Fibroblast of lung (primary cell): Measurements from ENCODE around the gene AS3MT. TPM values are rescaled to one million over a fixed set of nuclear protein-coding genes. Genes with fewer than 3 reads are reported as not detected.
"Not testable (repeated sequence)": the region's sequence is repeated elsewhere in the genome, so short reads cannot be mapped to it uniquely, and the experiment has no call there.

Experiments
- DNase-seq, 2 donors: peaks; one replicate each; pipeline versions ENCODE4 v3.0.0 to v3.0.0-alpha.2; 2010; ENCODE audit warnings: low read depth in 2 of 2
- H2AFZ ChIP-seq: 2 replicates; pipeline ENCODE4 v1.5.1; 2012; ENCODE audit warnings: low read length, control low read depth, inconsistent platforms
- H3K27ac ChIP-seq: 2 replicates; pipeline ENCODE4 v1.5.1; 2011; ENCODE audit warnings: low read length, control low read depth; ENCODE audit not compliant: insufficient read depth
- H3K27me3 ChIP-seq: 2 replicates; pipeline ENCODE4 v1.5.1; 2011; ENCODE audit warnings: mild to moderate bottlenecking, low read length; ENCODE audit not compliant: control insufficient read depth, insufficient read depth
- H3K36me3 ChIP-seq: 2 replicates; pipeline ENCODE4 v1.5.1; 2011; ENCODE audit warnings: low read length; ENCODE audit not compliant: control insufficient read depth, insufficient read depth
- H3K4me1 ChIP-seq: 2 replicates; pipeline ENCODE4 v1.5.1; 2011; ENCODE audit warnings: low read length; ENCODE audit not compliant: control insufficient read depth, insufficient read depth; ENCODE audit errors: extremely low read depth
- H3K4me2 ChIP-seq: 2 replicates; pipeline ENCODE4 v1.5.1; 2011; ENCODE audit warnings: low read length, control low read depth; ENCODE audit not compliant: insufficient read depth; ENCODE audit errors: extremely low read depth
- H3K4me3 ChIP-seq, 4 experiments: fragments of 200-600 bp in 1 of 4; sonication (generic) in 1 of 4; replicated peaks in 1 of 4; 2 replicates each; pipeline ENCODE4 v1.5.1; 2011 to 2016; ENCODE audit warnings: low read length in 4 of 4, low read depth in 3 of 4, mild to moderate bottlenecking in 3 of 4, control low read depth in 2 of 4, inconsistent platforms in 1 of 4, mixed read lengths in 1 of 4; ENCODE audit not compliant: insufficient read depth in 1 of 4; ENCODE audit errors: control extremely low read depth in 1 of 4
- H3K79me2 ChIP-seq: 2 replicates; pipeline ENCODE4 v1.5.1; 2012; ENCODE audit warnings: mild to moderate bottlenecking, low read length, inconsistent platforms; ENCODE audit not compliant: control insufficient read depth, insufficient read depth
- H3K9ac ChIP-seq: 2 replicates; pipeline ENCODE4 v1.5.1; 2011; ENCODE audit warnings: mild to moderate bottlenecking, low read length, control low read depth; ENCODE audit not compliant: insufficient read depth
- H3K9me3 ChIP-seq: 2 replicates; pipeline ENCODE4 v1.5.1; 2012; ENCODE audit warnings: low read depth, low read length; ENCODE audit not compliant: control insufficient read depth, insufficient read depth
- H4K20me1 ChIP-seq: 2 replicates; pipeline ENCODE4 v1.5.1; 2011; ENCODE audit warnings: low read length; ENCODE audit not compliant: control insufficient read depth, insufficient read depth; ENCODE audit errors: extremely low read depth
- CTCF ChIP-seq, 2 donors: IDR thresholded peaks in 1 of 2; conservative IDR thresholded peaks in 1 of 2; 1 replicate in 1 of 2; 2 replicates in 1 of 2; pipeline ENCODE4 v1.5.1; 2011 to 2012; ENCODE audit warnings: low read length in 2 of 2, control low read depth in 1 of 2, inconsistent platforms in 1 of 2, low read depth in 1 of 2, mild to moderate bottlenecking in 1 of 2
- EZH2 ChIP-seq: IDR thresholded peaks from 2 replicates; pipeline ENCODE4 v1.5.1; 2012; ENCODE audit warnings: low read length, control low read depth, mild to moderate bottlenecking; ENCODE audit errors: missing control alignments
- polyA plus RNA-seq, 2 donors: library from polyadenylated mRNA; depleted of rRNA in 1 of 2; stranded (reverse) in 1 of 2; unstranded in 1 of 2; fragments of >200 nt; gene quantifications; 2 replicates each; pipeline ENCODE4 v1.2.1, GENCODE V29; 2011 to 2012; ENCODE audit warnings: missing spikeins in 1 of 2
- total RNA-seq: library from RNA; depleted of rRNA; stranded (reverse); fragments of >200 nt; gene quantifications from 2 replicates; pipeline ENCODE4 v1.2.1, GENCODE V29; 2014

The AS3MT gene
- total and polyA plus RNA-seq, 2 donors (not counting 1 experiment from before 2014, with no cell fraction given) = 8.1 to 11.4 TPM

DNA sequence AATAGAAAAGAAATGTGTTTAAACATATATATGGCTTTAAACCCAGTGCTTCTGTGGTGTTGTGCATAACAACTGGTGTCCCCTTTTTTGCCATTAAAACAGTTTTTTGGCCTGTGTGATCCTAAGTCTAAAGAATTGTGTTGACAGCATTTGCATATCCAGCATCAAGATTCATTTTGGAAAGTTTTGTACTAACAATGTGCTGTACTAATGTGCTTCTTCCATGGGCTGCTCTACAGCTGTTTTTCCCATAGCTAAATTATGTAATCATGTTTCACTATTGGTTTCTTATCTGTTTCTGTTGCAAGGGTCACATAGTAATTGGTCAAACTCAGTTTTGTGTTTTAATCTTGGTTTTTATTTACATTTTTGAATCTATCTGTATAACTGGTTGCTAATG lies 54.3 kb downstream of the AS3MT start:
- Histone ChIP-seq H3K27ac (no peak overlapping the region), H3K4me1 (no peaks in the 10 kb centered on the region), H3K4me2 (no peak overlapping the region), H3K79me2 (no peaks in the 10 kb centered on the region), H4K20me1 (no peaks in the 10 kb centered on the region), H2AFZ (no peak overlapping the region), H3K27me3 (no peaks in the 10 kb centered on the region), H3K9me3 (no peaks in the 10 kb centered on the region), H3K4me3 (no peak overlapping the region), H3K36me3 (no peaks in the 10 kb centered on the region), H3K9ac (no peak overlapping the region)
- no peak for TF ChIP-seq CTCF (conservative IDR thresholded peaks at IDR 0.05 in 1 of 2, IDR thresholded peaks at IDR 0.05 in 1 of 2; ENCODE audit: low read depth in 1 of 2, low read length in 2 of 2)
- no peak for TF ChIP-seq EZH2
- no peak for DNase-seq

DNA sequence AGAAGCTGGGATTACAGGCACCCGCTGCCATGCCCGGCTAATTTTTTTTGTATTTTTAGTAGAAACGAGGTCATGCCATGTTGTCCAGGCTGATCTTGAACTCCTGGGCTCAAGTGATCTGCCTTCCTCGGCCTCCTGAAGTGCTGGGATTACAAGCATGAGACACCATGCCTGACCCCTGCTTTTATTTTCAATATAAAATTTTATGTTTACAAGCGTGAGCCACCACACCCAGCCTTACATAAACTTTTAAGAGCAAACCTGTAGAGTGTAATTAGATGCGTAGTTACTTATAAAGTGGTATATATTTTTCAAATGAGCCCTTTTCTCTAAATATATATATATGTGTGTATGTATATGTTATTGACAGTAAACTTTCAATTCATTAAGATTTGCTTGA lies 57.6 kb downstream of the AS3MT start:
- DNase-seq = no peak
- no peaks in the 10 kb centered on the region for H3K27me3 ChIP-seq
- TF ChIP-seq CTCF (conservative IDR thresholded peaks at IDR 0.05 in 1 of 2, IDR thresholded peaks at IDR 0.05 in 1 of 2; ENCODE audit: low read depth in 1 of 2, low read length in 2 of 2) (no peak), EZH2 (no peak)
- no peak overlapping the region for H3K4me2 ChIP-seq
- H4K20me1 ChIP-seq = no peaks in the 10 kb centered on the region
- no peak overlapping the region for H3K27ac ChIP-seq
- H3K36me3 ChIP-seq = no peaks in the 10 kb centered on the region
- no peak overlapping the region for H2AFZ ChIP-seq
- no peaks in the 10 kb centered on the region for H3K9me3 ChIP-seq
- no peaks in the 10 kb centered on the region for H3K79me2 ChIP-seq
- no peaks in the 10 kb centered on the region for H3K4me1 ChIP-seq
- H3K9ac ChIP-seq = no peak overlapping the region
- H3K4me3 ChIP-seq = no peak overlapping the region

DNA sequence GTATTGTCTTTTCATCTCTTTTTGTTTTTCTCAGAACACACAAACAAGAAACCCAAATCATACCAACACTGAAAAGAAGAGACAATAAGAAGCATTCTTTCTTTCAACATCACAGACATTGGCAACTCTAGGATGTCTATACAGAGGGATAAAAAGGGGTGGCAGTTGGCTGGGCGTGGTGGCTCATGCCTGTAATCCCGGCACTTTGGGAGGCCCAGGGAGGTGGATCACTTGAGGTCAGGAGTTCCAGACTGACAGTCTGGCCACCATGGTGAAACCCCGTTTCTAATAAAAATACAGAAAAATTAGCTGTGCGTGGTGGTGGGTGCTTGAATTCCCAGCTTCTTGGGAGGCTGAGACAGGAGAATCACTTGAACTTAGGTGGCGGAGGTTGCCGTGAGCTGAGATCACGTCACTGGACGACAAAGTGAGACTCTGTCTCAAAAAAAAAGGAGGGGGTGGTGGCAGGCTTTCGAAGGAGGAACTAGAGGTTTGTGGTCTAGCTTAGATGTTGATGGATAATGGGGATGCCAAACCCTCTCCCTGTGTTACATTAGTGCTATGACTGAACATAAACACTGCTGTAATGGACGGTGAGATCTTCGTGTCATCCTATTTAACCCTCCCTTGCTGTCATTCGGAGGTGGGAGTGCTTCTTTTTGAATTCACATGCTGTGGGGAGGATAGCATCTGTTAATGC lies 58.2 kb downstream of the AS3MT start:
- H3K27me3 ChIP-seq = no peaks in the 10 kb centered on the region
- H3K4me3 ChIP-seq = no peak overlapping the region
- H3K9ac ChIP-seq = no peak overlapping the region
- no peak overlapping the region for H3K27ac ChIP-seq
- DNase-seq = no peak
- no peak overlapping the region for H3K4me2 ChIP-seq
- no peaks in the 10 kb centered on the region for H3K4me1 ChIP-seq
- TF ChIP-seq CTCF (conservative IDR thresholded peaks at IDR 0.05 in 1 of 2, IDR thresholded peaks at IDR 0.05 in 1 of 2; ENCODE audit: low read depth in 1 of 2, low read length in 2 of 2) = no peak
- TF ChIP-seq EZH2 = no peak
- H2AFZ ChIP-seq = no peak overlapping the region
- no peaks in the 10 kb centered on the region for H3K9me3 ChIP-seq
- no peaks in the 10 kb centered on the region for H4K20me1 ChIP-seq
- H3K36me3 ChIP-seq = no peaks in the 10 kb centered on the region
- no peaks in the 10 kb centered on the region for H3K79me2 ChIP-seq

DNA sequence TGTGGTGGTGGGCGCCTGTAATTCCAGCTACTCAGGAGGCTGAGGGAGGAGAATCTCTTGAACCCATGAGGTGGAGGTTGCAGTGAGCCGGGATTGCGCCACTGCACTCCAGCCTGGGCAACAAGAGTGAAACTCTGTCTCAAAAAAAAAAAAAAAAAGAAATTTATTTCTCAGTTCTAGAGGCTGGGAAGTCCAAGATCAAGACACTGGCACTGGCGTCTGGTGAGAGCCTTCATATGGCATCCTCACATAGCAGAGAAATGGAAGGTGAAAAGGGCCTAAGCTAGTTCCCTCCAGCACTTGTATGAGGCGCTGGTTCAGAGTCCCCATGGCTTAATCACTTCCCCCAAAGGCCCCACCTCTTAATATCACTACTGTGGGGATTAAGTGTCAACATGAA lies 59.2 kb downstream of the AS3MT start:
- not testable (repeated sequence) for H3K4me3 ChIP-seq, H2AFZ ChIP-seq, H3K79me2 ChIP-seq, DNase-seq, H3K9me3 ChIP-seq, H4K20me1 ChIP-seq, H3K36me3 ChIP-seq, H3K27me3 ChIP-seq, H3K27ac ChIP-seq, H3K4me2 ChIP-seq, H3K4me1 ChIP-seq, H3K9ac ChIP-seq
